Liver (tissue), 9 donors: ENCODE measurements around the gene TSGA10IP. TPM values are rescaled to one million over a fixed set of nuclear protein-coding genes. Genes with fewer than 3 reads are reported as not detected.

Source experiments
- DNase-seq: peaks from one replicate; pipeline ENCODE4 v3.0.0-alpha.2; 2017; ENCODE audit warnings: low spot score
- H3K27ac ChIP-seq, 2 donors: one replicate each; pipeline ENCODE4 v1.7.0; 2013; ENCODE audit warnings: inconsistent platforms in 2 of 2, low read length in 2 of 2, control low read depth in 1 of 2, low read depth in 1 of 2, mild to moderate bottlenecking in 1 of 2
- H3K27me3 ChIP-seq, 4 donors: one replicate each; pipeline versions ENCODE4 v1.6.1 to v1.7.0; 2013; ENCODE audit warnings: low read length in 3 of 4, inconsistent platforms in 1 of 4, mild to moderate bottlenecking in 1 of 4, moderate library complexity in 1 of 4; ENCODE audit not compliant: control insufficient read depth in 4 of 4, insufficient read depth in 4 of 4
- H3K36me3 ChIP-seq, 4 donors: one replicate each; pipeline versions ENCODE4 v1.6.1 to v1.7.0; 2013; ENCODE audit warnings: low read length in 3 of 4, mild to moderate bottlenecking in 3 of 4, low read depth in 1 of 4, moderate library complexity in 1 of 4; ENCODE audit not compliant: control insufficient read depth in 4 of 4, insufficient read depth in 3 of 4
- H3K4me1 ChIP-seq, 4 donors: one replicate each; pipeline versions ENCODE4 v1.6.1 to v1.7.0; 2013; ENCODE audit warnings: low read length in 3 of 4, mild to moderate bottlenecking in 3 of 4, moderate library complexity in 1 of 4; ENCODE audit not compliant: control insufficient read depth in 4 of 4, insufficient read depth in 4 of 4
- H3K4me3 ChIP-seq, 3 donors: one replicate each; pipeline versions ENCODE4 v1.6.1 to v1.7.0; 2013; ENCODE audit warnings: low read length in 3 of 3, control low read depth in 1 of 3, low read depth in 1 of 3, mild to moderate bottlenecking in 1 of 3
- H3K9ac ChIP-seq, 2 donors: one replicate each; pipeline ENCODE4 v1.7.0; 2013; ENCODE audit warnings: low read length in 2 of 2, mild to moderate bottlenecking in 2 of 2, moderate library complexity in 2 of 2, control low read depth in 1 of 2, low read depth in 1 of 2
- H3K9me3 ChIP-seq, 4 donors: one replicate each; pipeline versions ENCODE4 v1.6.1 to v1.7.0; 2013; ENCODE audit warnings: low read length in 3 of 4; ENCODE audit not compliant: control insufficient read depth in 4 of 4
- EGR1 ChIP-seq, 2 donors: IDR thresholded peaks; 2 replicates each; pipeline ENCODE4 v1.6.1; 2016 to 2018; ENCODE audit warnings: antibody characterized with exemption in 2 of 2, low read depth in 2 of 2
- FOXA1 ChIP-seq: IDR thresholded peaks from 2 replicates; pipeline ENCODE4 v1.6.1; 2016; ENCODE audit warnings: antibody characterized with exemption
- GABPA ChIP-seq, 2 donors: IDR thresholded peaks in 1 of 2; conservative IDR thresholded peaks in 1 of 2; 2 replicates each; pipeline ENCODE4 v1.6.1; 2016; ENCODE audit warnings: antibody characterized with exemption in 2 of 2, mild to moderate bottlenecking in 1 of 2, moderate library complexity in 1 of 2
- NR2F2 ChIP-seq: IDR thresholded peaks from 2 replicates; pipeline ENCODE4 v1.6.1; 2016; ENCODE audit warnings: antibody characterized with exemption
- RXRA ChIP-seq, 2 donors: IDR thresholded peaks; 2 replicates each; pipeline ENCODE4 v1.6.1; 2017 to 2018; ENCODE audit warnings: antibody characterized with exemption in 2 of 2, mild to moderate bottlenecking in 1 of 2
- SP1 ChIP-seq: IDR thresholded peaks from 2 replicates; pipeline ENCODE4 v1.6.1; 2018; ENCODE audit warnings: antibody characterized with exemption, mild to moderate bottlenecking
- TAF1 ChIP-seq: conservative IDR thresholded peaks from 2 replicates; pipeline ENCODE4 v1.6.1; 2016; ENCODE audit warnings: antibody characterized with exemption, mild to moderate bottlenecking
- YY1 ChIP-seq: IDR thresholded peaks from 2 replicates; pipeline ENCODE4 v1.6.1; 2016; ENCODE audit warnings: antibody characterized with exemption, mild to moderate bottlenecking
- WGBS: extraction: QIAGEN DNeasy Blood & Tissue Kit; methylation state at CpG from one replicate; pipeline ENCODE4 v1.1.7; 2013; 5-methylcytosine and 5-hydroxymethylcytosine counted together
- polyA plus RNA-seq, 2 donors: library from polyadenylated mRNA; stranded (reverse) in 1 of 2; unstranded in 1 of 2; fragments of 200-250 nt in 1 of 2; fragments of >200 nt in 1 of 2; fragmentation: Nextera tagmentation in 1 of 2; extraction: Ambion mirVana in 1 of 2; gene quantifications; one replicate each; pipeline versions ENCODE4 v1.2.1 to v1.2.3, GENCODE V29; 2013 to 2015
- total RNA-seq, 2 donors: library from RNA; depleted of rRNA; stranded (reverse); fragments of >200 nt; gene quantifications; one replicate each; pipeline ENCODE4 v1.2.3, GENCODE V29; 2014
- TF ChIP-seq, protein P1 (sequence below): IDR thresholded peaks from 2 replicates; pipeline ENCODE4 v1.6.1; 2016; ENCODE audit warnings: antibody characterized with exemption
- TF ChIP-seq, protein P2 (sequence below): fragments of 150-350 bp; IDR thresholded peaks from 2 replicates; pipeline ENCODE4 v1.5.1; 2017; ENCODE audit warnings: improper control_type of control experiment, low read depth, low read length; ENCODE audit not compliant: missing input control
- TF ChIP-seq, protein P3 (sequence below): IDR thresholded peaks from 2 replicates; pipeline ENCODE4 v1.6.1; 2016; ENCODE audit warnings: antibody characterized with exemption
- TF ChIP-seq, protein P4 (sequence below): IDR thresholded peaks from 2 replicates; pipeline ENCODE4 v1.6.1; 2016; ENCODE audit warnings: antibody characterized with exemption, mild to moderate bottlenecking
- donor health status: healthy.
- donor health status: healthy.
- donor health status: healthy.
- donor health status: healthy.
- donor health status: healthy.

The TSGA10IP gene
- total and polyA plus RNA-seq, 4 donors, result 0.02 TPM; not detected in 3

DNA sequence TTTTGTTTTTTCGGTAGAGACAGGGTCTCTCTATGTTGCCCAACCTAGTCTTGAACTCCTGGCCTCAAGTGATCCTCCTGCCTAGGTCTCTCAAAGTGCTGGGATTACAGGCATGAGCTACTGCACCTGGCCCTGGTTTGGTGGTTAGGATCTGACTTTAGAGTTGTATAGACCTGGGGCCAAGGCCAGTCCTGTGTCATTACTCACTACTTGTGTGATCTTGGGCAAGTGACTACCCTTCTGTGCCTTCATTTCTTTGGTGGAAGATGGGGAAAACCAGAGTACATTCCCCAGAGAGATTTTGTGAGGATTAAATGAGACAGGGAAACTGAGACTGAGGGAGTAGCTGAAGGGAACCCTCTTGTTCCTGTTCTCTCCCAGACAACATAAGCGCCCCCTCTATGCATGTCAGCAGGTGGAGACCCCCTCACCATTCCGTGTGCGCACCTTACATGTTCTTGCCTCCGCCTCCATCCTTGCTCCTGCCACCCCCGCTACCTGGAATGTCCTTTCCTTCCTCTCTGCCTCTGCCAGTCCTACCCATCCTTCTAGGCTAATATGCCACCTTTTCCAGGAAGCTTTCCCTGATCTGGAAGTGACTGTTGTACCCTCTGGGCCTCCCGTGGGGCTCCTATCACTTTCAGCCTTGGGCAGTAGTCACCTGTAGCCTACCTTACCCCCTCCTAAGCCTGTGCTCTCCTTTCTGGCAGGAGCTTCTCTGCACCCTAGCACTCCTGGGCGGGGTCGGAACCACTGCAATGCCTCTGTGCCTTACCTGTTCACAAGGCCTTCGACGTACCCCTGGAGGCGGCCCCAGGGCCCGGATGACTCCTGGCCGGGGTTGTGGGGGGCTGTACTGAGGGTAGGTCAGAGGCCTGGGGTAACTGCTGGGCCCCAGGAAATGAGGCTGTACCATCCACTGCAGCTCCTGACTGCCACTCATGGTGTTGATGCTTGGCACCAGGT lies 49.0 kb upstream of the TSGA10IP start:
- TF ChIP-seq YY1 (no peak), RXRA (IDR thresholded peaks at IDR 0.05) (no peak), GABPA (IDR thresholded peaks at IDR 0.05 in 1 of 2, conservative IDR thresholded peaks at IDR 0.05 in 1 of 2) (no peak), TAF1 (no peak), NR2F2 (no peak), EGR1 (IDR thresholded peaks at IDR 0.05; ENCODE audit: low read depth in 2 of 2) (no peak), SP1 (no peak)
- TF ChIP-seq, protein P1, sequence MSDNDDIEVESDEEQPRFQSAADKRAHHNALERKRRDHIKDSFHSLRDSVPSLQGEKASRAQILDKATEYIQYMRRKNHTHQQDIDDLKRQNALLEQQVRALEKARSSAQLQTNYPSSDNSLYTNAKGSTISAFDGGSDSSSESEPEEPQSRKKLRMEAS, result no peak
- TF ChIP-seq, protein P2, sequence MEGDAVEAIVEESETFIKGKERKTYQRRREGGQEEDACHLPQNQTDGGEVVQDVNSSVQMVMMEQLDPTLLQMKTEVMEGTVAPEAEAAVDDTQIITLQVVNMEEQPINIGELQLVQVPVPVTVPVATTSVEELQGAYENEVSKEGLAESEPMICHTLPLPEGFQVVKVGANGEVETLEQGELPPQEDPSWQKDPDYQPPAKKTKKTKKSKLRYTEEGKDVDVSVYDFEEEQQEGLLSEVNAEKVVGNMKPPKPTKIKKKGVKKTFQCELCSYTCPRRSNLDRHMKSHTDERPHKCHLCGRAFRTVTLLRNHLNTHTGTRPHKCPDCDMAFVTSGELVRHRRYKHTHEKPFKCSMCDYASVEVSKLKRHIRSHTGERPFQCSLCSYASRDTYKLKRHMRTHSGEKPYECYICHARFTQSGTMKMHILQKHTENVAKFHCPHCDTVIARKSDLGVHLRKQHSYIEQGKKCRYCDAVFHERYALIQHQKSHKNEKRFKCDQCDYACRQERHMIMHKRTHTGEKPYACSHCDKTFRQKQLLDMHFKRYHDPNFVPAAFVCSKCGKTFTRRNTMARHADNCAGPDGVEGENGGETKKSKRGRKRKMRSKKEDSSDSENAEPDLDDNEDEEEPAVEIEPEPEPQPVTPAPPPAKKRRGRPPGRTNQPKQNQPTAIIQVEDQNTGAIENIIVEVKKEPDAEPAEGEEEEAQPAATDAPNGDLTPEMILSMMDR, result no peak
- TF ChIP-seq, protein P3, sequence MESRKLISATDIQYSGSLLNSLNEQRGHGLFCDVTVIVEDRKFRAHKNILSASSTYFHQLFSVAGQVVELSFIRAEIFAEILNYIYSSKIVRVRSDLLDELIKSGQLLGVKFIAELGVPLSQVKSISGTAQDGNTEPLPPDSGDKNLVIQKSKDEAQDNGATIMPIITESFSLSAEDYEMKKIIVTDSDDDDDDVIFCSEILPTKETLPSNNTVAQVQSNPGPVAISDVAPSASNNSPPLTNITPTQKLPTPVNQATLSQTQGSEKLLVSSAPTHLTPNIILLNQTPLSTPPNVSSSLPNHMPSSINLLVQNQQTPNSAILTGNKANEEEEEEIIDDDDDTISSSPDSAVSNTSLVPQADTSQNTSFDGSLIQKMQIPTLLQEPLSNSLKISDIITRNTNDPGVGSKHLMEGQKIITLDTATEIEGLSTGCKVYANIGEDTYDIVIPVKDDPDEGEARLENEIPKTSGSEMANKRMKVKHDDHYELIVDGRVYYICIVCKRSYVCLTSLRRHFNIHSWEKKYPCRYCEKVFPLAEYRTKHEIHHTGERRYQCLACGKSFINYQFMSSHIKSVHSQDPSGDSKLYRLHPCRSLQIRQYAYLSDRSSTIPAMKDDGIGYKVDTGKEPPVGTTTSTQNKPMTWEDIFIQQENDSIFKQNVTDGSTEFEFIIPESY, result no peak
- Histone ChIP-seq H3K27me3 (no peaks in the 10 kb centered on the region), H3K36me3 (peaks cover 0 to 1% (median 0%) of the 10 kb centered on the region in 4 donors), H3K9ac (no peak overlapping the region), H3K4me3 (no peak overlapping the region), H3K9me3 (no peaks in the 10 kb centered on the region), H3K27ac (no peak overlapping the region), H3K4me1 (peaks cover 0 to 26% (median 14%) of the 10 kb centered on the region in 4 donors)
- WGBS, result 93% methylated on average over 14 of the region's 14 CpGs
- no peak for DNase-seq

DNA sequence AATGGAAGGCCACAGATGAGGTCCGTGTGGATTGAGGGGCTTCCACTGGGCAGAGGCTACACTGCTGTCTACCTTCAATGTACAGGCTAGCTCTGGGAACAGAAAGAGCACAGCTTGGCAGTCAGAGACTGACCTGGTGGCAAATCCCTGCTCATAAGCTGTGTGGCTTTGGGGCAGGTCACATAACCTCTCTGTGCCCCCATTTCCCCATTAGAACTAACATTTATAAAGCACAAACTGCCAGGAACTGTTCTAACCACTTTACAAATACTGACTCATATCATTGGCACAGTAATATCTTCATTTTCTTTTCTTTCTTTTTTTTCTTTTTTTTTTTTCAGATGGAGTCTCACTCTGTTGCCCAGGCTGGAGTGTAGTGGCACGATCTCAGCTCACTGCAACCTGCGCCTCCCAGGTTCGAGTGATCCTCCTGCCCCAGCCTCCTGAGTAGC lies 48.2 kb upstream of the TSGA10IP start:
- H3K27ac ChIP-seq, result no peak overlapping the region
- H3K9ac ChIP-seq, result no peak overlapping the region
- peaks cover 0 to 1% (median 0%) of the 10 kb centered on the region in 4 donors for H3K36me3 ChIP-seq
- H3K9me3 ChIP-seq, result no peaks in the 10 kb centered on the region
- peaks cover 0 to 24% (median 12%) of the 10 kb centered on the region in 4 donors for H3K4me1 ChIP-seq
- H3K27me3 ChIP-seq, result no peaks in the 10 kb centered on the region
- H3K4me3 ChIP-seq, result no peak overlapping the region
- WGBS, result 93% methylated on average over 4 of the region's 4 CpGs
- no peak for DNase-seq
- TF ChIP-seq, protein P1, result no peak
- TF ChIP-seq NR2F2 (no peak), TAF1 (no peak), YY1 (no peak), FOXA1 (no peak), EGR1 (IDR thresholded peaks at IDR 0.05; ENCODE audit: low read depth in 2 of 2) (no peak)
- TF ChIP-seq, protein P4, sequence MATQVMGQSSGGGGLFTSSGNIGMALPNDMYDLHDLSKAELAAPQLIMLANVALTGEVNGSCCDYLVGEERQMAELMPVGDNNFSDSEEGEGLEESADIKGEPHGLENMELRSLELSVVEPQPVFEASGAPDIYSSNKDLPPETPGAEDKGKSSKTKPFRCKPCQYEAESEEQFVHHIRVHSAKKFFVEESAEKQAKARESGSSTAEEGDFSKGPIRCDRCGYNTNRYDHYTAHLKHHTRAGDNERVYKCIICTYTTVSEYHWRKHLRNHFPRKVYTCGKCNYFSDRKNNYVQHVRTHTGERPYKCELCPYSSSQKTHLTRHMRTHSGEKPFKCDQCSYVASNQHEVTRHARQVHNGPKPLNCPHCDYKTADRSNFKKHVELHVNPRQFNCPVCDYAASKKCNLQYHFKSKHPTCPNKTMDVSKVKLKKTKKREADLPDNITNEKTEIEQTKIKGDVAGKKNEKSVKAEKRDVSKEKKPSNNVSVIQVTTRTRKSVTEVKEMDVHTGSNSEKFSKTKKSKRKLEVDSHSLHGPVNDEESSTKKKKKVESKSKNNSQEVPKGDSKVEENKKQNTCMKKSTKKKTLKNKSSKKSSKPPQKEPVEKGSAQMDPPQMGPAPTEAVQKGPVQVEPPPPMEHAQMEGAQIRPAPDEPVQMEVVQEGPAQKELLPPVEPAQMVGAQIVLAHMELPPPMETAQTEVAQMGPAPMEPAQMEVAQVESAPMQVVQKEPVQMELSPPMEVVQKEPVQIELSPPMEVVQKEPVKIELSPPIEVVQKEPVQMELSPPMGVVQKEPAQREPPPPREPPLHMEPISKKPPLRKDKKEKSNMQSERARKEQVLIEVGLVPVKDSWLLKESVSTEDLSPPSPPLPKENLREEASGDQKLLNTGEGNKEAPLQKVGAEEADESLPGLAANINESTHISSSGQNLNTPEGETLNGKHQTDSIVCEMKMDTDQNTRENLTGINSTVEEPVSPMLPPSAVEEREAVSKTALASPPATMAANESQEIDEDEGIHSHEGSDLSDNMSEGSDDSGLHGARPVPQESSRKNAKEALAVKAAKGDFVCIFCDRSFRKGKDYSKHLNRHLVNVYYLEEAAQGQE, result no peak
- TF ChIP-seq, protein P2, result no peak
